ENCODE results near the gene RTP3.
"Not testable (repeated sequence)": the region's sequence is repeated elsewhere in the genome, so short reads cannot be mapped to it uniquely, and the experiment has no call there.

Gene RTP3

DNA sequence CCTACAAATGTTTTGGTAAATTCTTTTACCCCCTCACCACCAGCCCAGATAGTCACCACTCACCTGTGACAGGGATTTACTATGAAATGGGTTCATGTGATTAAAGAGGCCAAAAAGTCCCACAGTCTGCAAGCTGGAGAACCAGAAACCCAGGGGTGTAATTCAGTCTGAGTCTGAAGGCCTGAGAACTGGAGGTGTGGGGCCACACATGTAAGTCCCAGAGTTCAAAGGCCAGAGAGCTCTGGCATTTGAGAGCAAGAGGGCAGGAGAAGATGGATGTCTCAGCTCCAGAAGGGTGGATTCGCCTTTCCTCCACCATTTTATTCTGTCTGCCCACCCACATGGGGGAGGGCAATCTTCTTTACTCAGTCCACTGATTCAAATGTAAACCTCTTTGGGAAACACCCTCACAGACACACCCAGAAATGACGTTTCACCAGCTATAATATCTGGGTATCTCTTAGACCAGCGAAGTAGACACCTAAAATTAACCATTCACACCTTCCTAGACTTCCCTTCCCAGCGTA is 11.9 kb downstream of the RTP3 start:
- no peaks in the 10 kb centered on the region for H3K9me3 ChIP-seq (ENCODE audit: low read length)
- no peaks in the 10 kb centered on the region for H3K36me3 ChIP-seq (ENCODE audit: insufficient read depth, low read length)
- no peak overlapping the region for H3K9ac ChIP-seq (ENCODE audit: low read length)
- no peaks in the 10 kb centered on the region for H3K4me1 ChIP-seq (ENCODE audit: insufficient read depth, low read length)
- no peaks in the 10 kb centered on the region for H3K27me3 ChIP-seq (ENCODE audit: control insufficient read depth in 1 of 2, insufficient read depth in 2 of 2, low read length in 2 of 2)
- no peak overlapping the region for H3K27ac ChIP-seq (ENCODE audit: low read depth, low read length)
- H3K4me3 ChIP-seq (ENCODE audit: low read depth in 1 of 2, low read length in 2 of 2): no peak overlapping the region

DNA sequence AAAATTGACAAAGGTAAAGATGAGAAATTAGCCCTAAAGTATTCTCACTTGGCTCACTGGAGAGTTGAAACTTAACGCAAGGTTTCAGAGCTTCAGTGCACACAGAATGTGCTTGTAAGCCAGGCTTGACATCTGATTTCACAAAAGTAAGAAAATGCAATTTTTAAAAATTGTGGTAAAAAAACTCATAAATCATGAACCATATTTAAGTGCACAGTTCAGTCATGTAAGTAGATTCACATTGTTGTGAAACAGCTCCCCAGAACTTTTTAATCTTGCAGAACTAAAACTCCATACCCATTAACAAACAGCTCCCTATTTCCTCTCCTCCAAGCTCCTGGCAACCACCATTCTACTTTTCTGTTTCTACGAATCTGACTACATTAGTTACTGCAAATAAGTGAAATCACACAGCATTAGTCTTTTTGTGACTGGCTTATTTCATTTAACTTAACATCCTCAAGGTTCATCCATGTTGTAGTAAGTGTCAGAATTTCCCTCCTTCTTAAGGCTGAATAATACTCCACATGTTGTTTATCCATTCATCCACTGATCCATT is 14.5 kb downstream of the RTP3 start:
- Histone ChIP-seq H3K4me1 (ENCODE audit: insufficient read depth, low read length) (no peaks in the 10 kb centered on the region), H3K27ac (ENCODE audit: low read depth, low read length) (no peak overlapping the region), H3K4me3 (ENCODE audit: low read depth in 1 of 2, low read length in 2 of 2) (no peak overlapping the region), H3K9ac (ENCODE audit: low read length) (no peak overlapping the region), H3K36me3 (ENCODE audit: insufficient read depth, low read length) (no peaks in the 10 kb centered on the region), H3K9me3 (ENCODE audit: low read length) (no peaks in the 10 kb centered on the region), H3K27me3 (ENCODE audit: control insufficient read depth in 1 of 2, insufficient read depth in 2 of 2, low read length in 2 of 2) (no peaks in the 10 kb centered on the region)

DNA sequence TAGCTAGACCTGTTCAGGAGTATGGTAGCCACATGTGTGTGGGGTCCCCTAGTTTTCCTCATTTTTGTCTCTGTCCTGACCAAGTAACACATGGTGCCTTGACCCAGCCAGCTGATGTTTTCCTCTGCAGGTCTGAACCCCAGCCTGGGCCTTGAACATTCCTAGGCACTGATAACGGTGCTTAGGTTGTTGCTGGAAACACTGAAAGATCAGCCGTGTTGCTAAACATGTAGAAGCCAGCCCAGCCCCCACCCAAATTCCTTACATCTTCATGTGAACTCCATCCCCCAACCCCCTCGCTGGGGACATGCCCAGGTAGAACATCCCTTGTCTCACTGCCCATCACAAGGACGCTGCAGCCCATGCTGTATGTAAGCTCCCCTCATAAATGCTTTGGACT is 18.7 kb downstream of the RTP3 start:
- H3K36me3 ChIP-seq (ENCODE audit: insufficient read depth, low read length): no peaks in the 10 kb centered on the region
- H3K27me3 ChIP-seq (ENCODE audit: control insufficient read depth in 1 of 2, insufficient read depth in 2 of 2, low read length in 2 of 2): no peaks in the 10 kb centered on the region
- H3K9ac ChIP-seq (ENCODE audit: low read length): no peak overlapping the region
- H3K9me3 ChIP-seq (ENCODE audit: low read length): no peaks in the 10 kb centered on the region
- H3K4me1 ChIP-seq (ENCODE audit: insufficient read depth, low read length): no peaks in the 10 kb centered on the region
- no peak overlapping the region for H3K27ac ChIP-seq (ENCODE audit: low read depth, low read length)
- H3K4me3 ChIP-seq (ENCODE audit: low read depth in 1 of 2, low read length in 2 of 2): no peak overlapping the region

DNA sequence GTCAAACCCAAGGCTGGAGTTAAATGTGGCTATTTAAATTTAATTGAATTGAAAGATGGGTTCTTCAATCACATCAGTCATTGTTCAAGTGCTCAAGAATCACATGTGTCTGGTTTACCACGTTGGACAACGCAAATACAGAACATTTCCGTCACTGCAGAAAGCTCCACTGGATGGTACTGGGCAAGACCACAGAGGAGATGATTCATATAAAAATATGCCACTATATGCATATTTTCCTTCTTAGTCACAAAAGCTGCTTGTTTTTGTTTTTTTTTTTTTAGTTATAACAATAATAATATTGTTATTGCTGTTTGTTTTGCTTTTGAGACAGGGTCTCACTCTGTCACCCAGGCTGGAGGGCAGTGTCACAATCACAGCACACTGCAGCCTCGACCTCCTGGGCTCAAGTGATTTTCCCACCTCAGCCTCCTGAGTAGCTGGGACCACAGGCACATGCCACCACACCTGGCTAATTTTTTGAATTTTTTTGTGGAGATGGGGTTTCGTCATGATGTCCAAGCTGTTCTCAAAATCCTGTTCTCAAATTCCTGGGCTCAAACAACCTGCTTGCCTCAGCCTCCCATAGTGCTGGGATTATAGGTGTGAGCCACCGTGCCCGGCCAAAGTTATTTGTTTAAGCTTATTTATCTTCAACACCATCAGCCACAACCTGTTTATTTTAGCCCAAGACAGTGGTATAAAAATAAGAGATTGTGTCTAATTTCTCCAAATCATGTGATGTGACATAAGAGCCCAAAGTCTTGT is 19.4 kb downstream of the RTP3 start:
- H3K27me3 ChIP-seq (ENCODE audit: control insufficient read depth in 1 of 2, insufficient read depth in 2 of 2, low read length in 2 of 2): no peaks in the 10 kb centered on the region
- no peaks in the 10 kb centered on the region for H3K36me3 ChIP-seq (ENCODE audit: insufficient read depth, low read length)
- no peak overlapping the region for H3K9ac ChIP-seq (ENCODE audit: low read length)
- no peak overlapping the region for H3K4me3 ChIP-seq (ENCODE audit: low read depth in 1 of 2, low read length in 2 of 2)
- no peaks in the 10 kb centered on the region for H3K4me1 ChIP-seq (ENCODE audit: insufficient read depth, low read length)
- no peak overlapping the region for H3K27ac ChIP-seq (ENCODE audit: low read depth, low read length)
- H3K9me3 ChIP-seq (ENCODE audit: low read length): no peaks in the 10 kb centered on the region

DNA sequence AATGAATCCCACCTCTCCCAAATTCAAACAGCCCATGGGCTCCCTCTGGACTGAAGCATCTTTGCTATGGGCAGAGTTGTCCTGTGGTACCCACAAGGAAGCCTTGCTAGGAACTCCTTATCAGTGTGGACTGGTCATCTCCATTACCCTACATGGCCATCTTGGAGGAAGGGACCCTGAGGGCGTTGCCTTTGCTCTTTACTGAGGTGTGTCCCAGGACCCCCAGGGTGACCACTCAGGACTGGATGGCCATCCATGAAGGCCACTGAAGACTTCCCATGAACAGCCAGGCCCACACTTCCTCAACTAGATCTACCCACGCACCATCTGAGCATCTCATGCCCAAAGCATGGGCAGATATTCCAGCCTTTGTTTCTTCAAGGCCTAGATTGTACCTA is 20.0 kb downstream of the RTP3 start:
- H3K27me3 ChIP-seq (ENCODE audit: control insufficient read depth in 1 of 2, insufficient read depth in 2 of 2, low read length in 2 of 2): no peaks in the 10 kb centered on the region
- H3K4me3 ChIP-seq (ENCODE audit: low read depth in 1 of 2, low read length in 2 of 2): no peak overlapping the region
- no peaks in the 10 kb centered on the region for H3K9me3 ChIP-seq (ENCODE audit: low read length)
- no peaks in the 10 kb centered on the region for H3K36me3 ChIP-seq (ENCODE audit: insufficient read depth, low read length)
- no peaks in the 10 kb centered on the region for H3K4me1 ChIP-seq (ENCODE audit: insufficient read depth, low read length)
- no peak overlapping the region for H3K9ac ChIP-seq (ENCODE audit: low read length)
- no peak overlapping the region for H3K27ac ChIP-seq (ENCODE audit: low read depth, low read length)

DNA sequence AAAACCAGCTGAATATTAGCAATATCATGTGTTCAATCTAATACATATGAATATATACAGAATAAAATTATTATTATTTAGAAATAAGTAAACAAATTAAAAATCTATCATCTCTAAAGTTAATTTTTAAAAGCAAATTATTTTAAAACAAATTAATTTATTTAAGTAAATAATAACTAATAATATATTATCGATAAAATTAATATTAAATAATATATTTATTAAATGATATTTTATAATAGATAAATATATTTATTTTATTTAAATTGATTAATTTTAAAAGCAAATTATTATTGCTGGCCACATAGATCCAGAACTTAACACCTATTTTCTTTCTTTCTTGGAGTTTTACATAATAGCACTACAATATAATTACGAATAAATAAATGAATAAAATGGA is 22.2 kb downstream of the RTP3 start:
- Histone ChIP-seq H3K4me3 (ENCODE audit: low read depth in 1 of 2, low read length in 2 of 2) (no peak overlapping the region), H3K27ac (ENCODE audit: low read depth, low read length) (no peak overlapping the region), H3K27me3 (ENCODE audit: control insufficient read depth in 1 of 2, insufficient read depth in 2 of 2, low read length in 2 of 2) (no peaks in the 10 kb centered on the region), H3K4me1 (ENCODE audit: insufficient read depth, low read length) (no peaks in the 10 kb centered on the region), H3K36me3 (ENCODE audit: insufficient read depth, low read length) (no peaks in the 10 kb centered on the region), H3K9me3 (ENCODE audit: low read length) (no peaks in the 10 kb centered on the region), H3K9ac (ENCODE audit: low read length) (no peak overlapping the region)

DNA sequence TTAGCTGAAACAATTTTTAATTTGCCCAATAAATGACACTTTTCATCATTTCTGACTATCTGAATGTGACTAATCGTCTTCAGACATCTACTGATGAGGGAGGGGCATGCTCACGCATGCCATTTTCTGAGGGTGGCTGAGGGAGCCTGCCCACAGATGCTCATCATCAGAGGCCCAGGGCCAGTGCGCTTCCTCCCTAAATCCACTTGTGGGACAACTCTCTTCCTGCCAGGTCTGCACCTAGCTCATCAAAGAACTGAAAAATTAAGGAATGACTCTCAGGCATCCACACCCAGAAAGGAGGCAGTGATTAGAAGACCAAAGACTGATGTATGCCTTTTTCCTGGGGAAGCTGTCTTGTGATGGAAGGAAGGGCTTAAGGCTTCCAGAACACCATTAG is 22.8 kb downstream of the RTP3 start:
- Histone ChIP-seq H3K27ac (ENCODE audit: low read depth, low read length) (no peak overlapping the region), H3K27me3 (ENCODE audit: control insufficient read depth in 1 of 2, insufficient read depth in 2 of 2, low read length in 2 of 2) (no peaks in the 10 kb centered on the region), H3K9me3 (ENCODE audit: low read length) (no peaks in the 10 kb centered on the region), H3K36me3 (ENCODE audit: insufficient read depth, low read length) (no peaks in the 10 kb centered on the region), H3K4me3 (ENCODE audit: low read depth in 1 of 2, low read length in 2 of 2) (no peak overlapping the region), H3K9ac (ENCODE audit: low read length) (no peak overlapping the region), H3K4me1 (ENCODE audit: insufficient read depth, low read length) (no peaks in the 10 kb centered on the region)

DNA sequence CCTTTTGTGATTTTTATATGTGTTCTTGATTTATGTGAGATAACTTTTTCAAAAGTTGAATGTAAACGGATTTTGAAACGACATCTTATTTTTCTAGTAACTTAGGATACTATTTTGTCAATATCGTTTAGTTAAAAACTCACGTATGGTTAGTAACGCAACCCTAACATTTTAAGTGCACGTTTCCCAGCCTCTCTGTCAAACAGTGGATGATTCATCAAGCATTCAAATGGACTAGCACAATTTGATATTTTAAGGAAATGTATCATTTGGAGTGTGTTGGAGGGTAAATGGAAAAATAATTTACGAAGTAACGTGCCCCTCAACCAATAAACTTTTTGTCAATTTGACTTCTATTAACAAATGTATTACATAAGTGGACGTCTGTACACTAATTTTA is 23.3 kb downstream of the RTP3 start:
- Histone ChIP-seq H3K27me3 (ENCODE audit: control insufficient read depth in 1 of 2, insufficient read depth in 2 of 2, low read length in 2 of 2) (no peaks in the 10 kb centered on the region), H3K4me3 (ENCODE audit: low read depth in 1 of 2, low read length in 2 of 2) (no peak overlapping the region), H3K9me3 (ENCODE audit: low read length) (no peaks in the 10 kb centered on the region), H3K4me1 (ENCODE audit: insufficient read depth, low read length) (no peaks in the 10 kb centered on the region), H3K9ac (ENCODE audit: low read length) (no peak overlapping the region), H3K36me3 (ENCODE audit: insufficient read depth, low read length) (no peaks in the 10 kb centered on the region), H3K27ac (ENCODE audit: low read depth, low read length) (no peak overlapping the region)

DNA sequence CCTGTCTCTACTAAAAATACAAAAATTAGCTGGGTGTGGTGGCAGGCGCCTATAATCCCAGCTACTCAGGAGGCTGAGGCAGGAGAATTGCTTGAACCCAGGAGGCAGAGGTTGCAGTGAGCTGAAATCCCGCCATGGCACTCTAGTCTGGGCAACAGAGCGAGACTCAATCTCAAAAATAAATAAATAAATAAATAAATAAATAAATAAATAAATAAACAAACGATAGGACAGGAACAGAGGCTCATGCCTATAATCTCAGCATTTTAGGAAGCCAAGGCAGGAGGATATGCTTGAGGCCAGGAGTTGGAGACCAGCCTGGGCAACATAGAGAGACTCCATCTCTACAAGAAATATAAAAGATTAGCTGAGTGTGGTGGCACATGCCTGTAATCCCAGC is 24.4 kb downstream of the RTP3 start:
- not testable (repeated sequence) for H3K9ac ChIP-seq (ENCODE audit: low read length); H3K27me3 ChIP-seq (ENCODE audit: control insufficient read depth in 1 of 2, insufficient read depth in 2 of 2, low read length in 2 of 2); H3K36me3 ChIP-seq (ENCODE audit: insufficient read depth, low read length); H3K4me3 ChIP-seq (ENCODE audit: low read depth in 1 of 2, low read length in 2 of 2); H3K9me3 ChIP-seq (ENCODE audit: low read length); H3K27ac ChIP-seq (ENCODE audit: low read depth, low read length); H3K4me1 ChIP-seq (ENCODE audit: insufficient read depth, low read length)

DNA sequence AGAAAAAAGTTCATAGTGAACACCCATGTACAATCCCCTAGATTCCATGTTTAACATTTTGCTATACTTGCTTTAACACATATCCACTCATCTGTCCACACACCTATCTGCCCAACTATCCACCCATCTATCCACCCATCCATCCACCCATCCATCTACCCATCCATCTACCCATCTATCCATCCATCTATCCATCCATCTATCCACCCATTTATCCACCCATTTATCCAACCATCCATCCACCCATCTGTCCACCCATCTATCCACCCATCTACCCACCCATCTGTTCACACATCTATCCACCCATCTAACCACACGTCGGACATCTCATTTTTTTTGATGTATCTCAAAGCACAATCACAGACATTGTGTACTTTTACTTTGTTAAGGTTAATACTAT is 25.8 kb downstream of the RTP3 start:
- no peak overlapping the region for H3K9ac ChIP-seq (ENCODE audit: low read length)
- H3K4me1 ChIP-seq (ENCODE audit: insufficient read depth, low read length): no peaks in the 10 kb centered on the region
- H3K27ac ChIP-seq (ENCODE audit: low read depth, low read length): no peak overlapping the region
- no peaks in the 10 kb centered on the region for H3K36me3 ChIP-seq (ENCODE audit: insufficient read depth, low read length)
- no peak overlapping the region for H3K4me3 ChIP-seq (ENCODE audit: low read depth in 1 of 2, low read length in 2 of 2)
- H3K9me3 ChIP-seq (ENCODE audit: low read length): no peaks in the 10 kb centered on the region
- no peaks in the 10 kb centered on the region for H3K27me3 ChIP-seq (ENCODE audit: control insufficient read depth in 1 of 2, insufficient read depth in 2 of 2, low read length in 2 of 2)

DNA sequence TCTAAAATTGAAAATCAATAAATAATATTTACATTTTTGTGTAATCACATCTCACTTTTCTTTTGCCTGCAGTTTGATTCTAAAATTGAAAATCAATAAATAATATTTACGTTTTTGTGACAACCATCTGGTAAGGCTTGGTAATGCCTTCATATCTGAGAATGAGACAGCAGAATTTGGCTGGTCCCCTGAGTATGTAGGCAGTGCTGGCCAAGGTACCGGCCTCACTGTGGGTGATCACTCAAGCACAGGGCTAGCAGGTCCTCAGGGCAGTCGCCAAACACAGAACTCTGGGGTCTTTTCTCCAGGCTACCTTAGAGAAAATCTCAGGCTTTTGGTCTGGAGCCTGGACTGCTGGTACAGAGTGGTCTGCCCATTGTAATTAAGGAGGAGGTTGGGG is 26.2 kb downstream of the RTP3 start:
- no peaks in the 10 kb centered on the region for H3K36me3 ChIP-seq (ENCODE audit: insufficient read depth, low read length)
- H3K9ac ChIP-seq (ENCODE audit: low read length): no peak overlapping the region
- H3K4me3 ChIP-seq (ENCODE audit: low read depth in 1 of 2, low read length in 2 of 2): no peak overlapping the region
- H3K27ac ChIP-seq (ENCODE audit: low read depth, low read length): no peak overlapping the region
- H3K4me1 ChIP-seq (ENCODE audit: insufficient read depth, low read length): no peaks in the 10 kb centered on the region
- no peaks in the 10 kb centered on the region for H3K27me3 ChIP-seq (ENCODE audit: control insufficient read depth in 1 of 2, insufficient read depth in 2 of 2, low read length in 2 of 2)
- no peaks in the 10 kb centered on the region for H3K9me3 ChIP-seq (ENCODE audit: low read length)

DNA sequence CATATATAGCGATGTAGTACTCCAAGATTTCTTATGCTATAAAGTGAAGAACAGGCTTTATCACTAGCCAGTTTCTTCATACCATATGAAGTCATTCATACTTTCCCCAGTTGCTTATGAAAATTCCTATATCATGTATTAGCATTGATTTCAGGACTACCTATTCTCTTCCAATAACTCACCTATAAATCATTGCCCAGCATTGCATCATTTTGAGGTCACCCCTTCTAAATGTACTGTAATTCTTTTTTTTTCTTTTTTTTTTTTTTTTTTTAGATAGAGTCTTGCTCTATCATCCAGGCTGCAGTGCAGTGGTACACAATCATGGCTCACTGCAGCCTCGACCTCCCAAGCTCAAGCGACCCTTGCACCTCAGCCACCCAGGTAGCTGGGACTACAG is 27.1 kb downstream of the RTP3 start:
- Histone ChIP-seq H3K27ac (ENCODE audit: low read depth, low read length) (no peak overlapping the region), H3K9me3 (ENCODE audit: low read length) (no peaks in the 10 kb centered on the region), H3K27me3 (ENCODE audit: control insufficient read depth in 1 of 2, insufficient read depth in 2 of 2, low read length in 2 of 2) (no peaks in the 10 kb centered on the region), H3K36me3 (ENCODE audit: insufficient read depth, low read length) (no peaks in the 10 kb centered on the region), H3K4me3 (ENCODE audit: low read depth in 1 of 2, low read length in 2 of 2) (no peak overlapping the region), H3K9ac (ENCODE audit: low read length) (no peak overlapping the region), H3K4me1 (ENCODE audit: insufficient read depth, low read length) (no peaks in the 10 kb centered on the region)
